Neuronal stem cell (in vitro differentiated cells): ENCODE data around the gene PAQR7.

Source experiments
- DNase-seq: peaks from one replicate; pipeline ENCODE4 v3.0.0-alpha.2; 2013; ENCODE audit warnings: low spot score
- H2AFZ ChIP-seq: one replicate; pipeline ENCODE4 v1.6.1; 2013; ENCODE audit warnings: mild to moderate bottlenecking, low read length, inconsistent platforms
- H2AK5ac ChIP-seq: 2 replicates; pipeline ENCODE4 v1.6.1; 2013; ENCODE audit warnings: low read depth, mild to moderate bottlenecking, inconsistent platforms, low read length, moderate library complexity, mixed read lengths
- H2BK120ac ChIP-seq: 2 replicates; pipeline ENCODE4 v1.6.1; 2013; ENCODE audit warnings: low read depth, mild to moderate bottlenecking, inconsistent platforms, low read length, moderate library complexity, mixed read lengths
- H2BK12ac ChIP-seq: one replicate; pipeline ENCODE4 v1.6.1; 2013; ENCODE audit warnings: low read length, inconsistent platforms
- H2BK15ac ChIP-seq: 2 replicates; pipeline ENCODE4 v1.6.1; 2013; ENCODE audit warnings: mild to moderate bottlenecking, low read length, inconsistent platforms, mixed read lengths
- H2BK5ac ChIP-seq: one replicate; pipeline ENCODE4 v1.6.1; 2013; ENCODE audit warnings: inconsistent platforms, mild to moderate bottlenecking, low read length, moderate library complexity
- H3K14ac ChIP-seq: one replicate; pipeline ENCODE4 v1.6.1; 2013; ENCODE audit warnings: low read length, inconsistent platforms
- H3K18ac ChIP-seq: 2 replicates; pipeline ENCODE4 v1.6.1; 2013; ENCODE audit warnings: low read length, inconsistent platforms
- H3K23ac ChIP-seq: 2 replicates; pipeline ENCODE4 v1.6.1; 2013; ENCODE audit warnings: low read depth, mild to moderate bottlenecking, mixed read lengths, low read length, inconsistent platforms; ENCODE audit not compliant: poor library complexity
- H3K27ac ChIP-seq: replicated peaks from 3 replicates; pipeline ENCODE4 v1.5.1; 2013; ENCODE audit warnings: low read length, inconsistent platforms
- H3K27me3 ChIP-seq, 3 experiments: 2 replicates each; pipeline ENCODE4 v1.6.1; 2013; ENCODE audit warnings: low read length in 3 of 3, mild to moderate bottlenecking in 2 of 3, inconsistent platforms in 1 of 3, low read depth in 1 of 3, mixed read lengths in 1 of 3, moderate library complexity in 1 of 3; ENCODE audit not compliant: control insufficient read depth in 3 of 3, insufficient read depth in 3 of 3
- H3K36me3 ChIP-seq, 2 donors: replicated peaks in 1 of 2; 2 replicates each; pipeline ENCODE4 v1.6.1; 2013; ENCODE audit warnings: low read length in 2 of 2; ENCODE audit not compliant: control insufficient read depth in 2 of 2, insufficient read depth in 2 of 2
- H3K4ac ChIP-seq: 2 replicates; pipeline ENCODE4 v1.6.1; 2013; ENCODE audit warnings: inconsistent platforms, mild to moderate bottlenecking, low read length, moderate library complexity
- H3K4me1 ChIP-seq, 2 donors: 1 replicate in 1 of 2; 2 replicates in 1 of 2; pipeline ENCODE4 v1.6.1; 2013; ENCODE audit warnings: low read length in 2 of 2, low read depth in 1 of 2; ENCODE audit not compliant: control insufficient read depth in 2 of 2, insufficient read depth in 1 of 2
- H3K4me2 ChIP-seq: one replicate; pipeline ENCODE4 v1.6.1; 2013; ENCODE audit warnings: mild to moderate bottlenecking, low read length, inconsistent platforms; ENCODE audit not compliant: insufficient read depth, poor library complexity, severe bottlenecking
- H3K4me3 ChIP-seq, 2 donors: 2 replicates each; pipeline ENCODE4 v1.5.1; 2013; ENCODE audit warnings: low read length in 2 of 2, mild to moderate bottlenecking in 2 of 2, inconsistent platforms in 1 of 2, moderate library complexity in 1 of 2
- H3K79me1 ChIP-seq: one replicate; pipeline ENCODE4 v1.6.1; 2013; ENCODE audit warnings: low read depth, mild to moderate bottlenecking, inconsistent platforms, low read length, moderate library complexity
- H3K9ac ChIP-seq: one replicate; pipeline ENCODE4 v1.6.1; 2013; ENCODE audit warnings: mild to moderate bottlenecking, low read depth, low read length, inconsistent platforms; ENCODE audit not compliant: poor library complexity
- H3K9me3 ChIP-seq, 2 donors: replicated peaks in 1 of 2; 2 replicates each; pipeline versions ENCODE3 to v1.6.1; 2013; ENCODE audit warnings: low read length in 2 of 2, mild to moderate bottlenecking in 2 of 2, inconsistent platforms in 1 of 2, low read depth in 1 of 2, mixed read lengths in 1 of 2, moderate library complexity in 1 of 2; ENCODE audit not compliant: control insufficient read depth in 2 of 2, insufficient read depth in 1 of 2
- H4K8ac ChIP-seq: one replicate; pipeline ENCODE4 v1.6.1; 2013; ENCODE audit warnings: low read depth, mild to moderate bottlenecking, inconsistent platforms, low read length, moderate library complexity
- H4K91ac ChIP-seq: one replicate; pipeline ENCODE4 v1.6.1; 2013; ENCODE audit warnings: low read length, low read depth, mild to moderate bottlenecking, inconsistent platforms; ENCODE audit not compliant: poor library complexity
- WGBS, 2 donors: extraction: QIAGEN DNeasy Blood & Tissue Kit; methylation state at CpG; one replicate each; pipeline ENCODE4 v1.1.7; 2013; ENCODE audit warnings: missing lambda C conversion rate in 2 of 2, mixed read lengths in 1 of 2; ENCODE audit not compliant: insufficient read length in 2 of 2, insufficient replicate concordance in 1 of 2; ENCODE audit errors: extremely low coverage in 2 of 2; 5-methylcytosine and 5-hydroxymethylcytosine counted together

PAQR7 gene

GRCh38 chr1:25897754-25898153, 22.2 kb upstream of the PAQR7 start:
- no CpG with 5 or more reads among the region's 5 CpGs for WGBS, 2 donors
- Histone ChIP-seq H2BK5ac (no peak overlapping the region), H3K79me1 (peaks cover 4% of the 10 kb centered on the region), H3K4ac (no peak overlapping the region), H3K14ac (no peak overlapping the region), H3K36me3 (peaks cover 41 to 92% of the 10 kb centered on the region in 2 donors), H3K18ac (no peak overlapping the region), H3K9ac (no peak overlapping the region), H4K91ac (no peak overlapping the region), H3K4me1 (peaks cover 18 to 25% of the 10 kb centered on the region in 2 donors), H3K4me2 (no peak overlapping the region), H2BK12ac (no peak overlapping the region), H2AK5ac (no peak overlapping the region), H3K27ac (no peak overlapping the region), H2AFZ (no peak overlapping the region), H2BK120ac (no peak overlapping the region), H3K27me3 (no peaks in the 10 kb centered on the region), H2BK15ac (no peak overlapping the region), H3K9me3 (peaks cover 0 to 2% of the 10 kb centered on the region in 2 donors), H3K4me3 (no peak overlapping the region), H3K23ac (no peak overlapping the region), H4K8ac (no peak overlapping the region)
- no peak for DNase-seq

DNA sequence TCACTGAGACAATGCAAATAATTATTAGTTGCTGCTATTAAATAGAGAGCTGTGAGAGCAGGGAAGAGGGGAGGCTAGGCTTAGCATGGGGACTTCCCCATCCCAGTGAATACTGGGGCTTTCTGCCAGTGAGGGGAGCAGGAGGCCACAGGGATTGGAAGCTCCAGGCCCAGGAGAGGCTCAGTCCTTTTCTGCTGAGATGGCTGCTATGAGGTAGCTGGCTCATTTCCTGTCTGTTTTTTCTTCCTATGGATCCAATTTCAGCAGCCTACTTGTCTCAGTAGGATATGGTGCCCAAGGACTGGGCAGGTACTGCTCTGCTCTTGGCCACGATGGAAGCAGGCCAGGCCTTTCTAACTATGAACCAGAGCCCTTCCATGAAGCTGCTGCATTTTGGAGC, 20.8 kb upstream of the PAQR7 start:
- H3K9ac ChIP-seq, result no peak overlapping the region
- no peak overlapping the region for H3K27ac ChIP-seq
- no peak overlapping the region for H3K4ac ChIP-seq
- H3K9me3 ChIP-seq, result no peaks in the 10 kb centered on the region
- peaks cover 33 to 80% of the 10 kb centered on the region in 2 donors for H3K36me3 ChIP-seq
- H3K23ac ChIP-seq, result no peak overlapping the region
- H2BK120ac ChIP-seq, result no peak overlapping the region
- H2AFZ ChIP-seq, result no peak overlapping the region
- H3K4me3 ChIP-seq, result no peak overlapping the region
- peaks cover 3% of the 10 kb centered on the region for H3K79me1 ChIP-seq
- H3K4me2 ChIP-seq, result no peak overlapping the region
- DNase-seq, result no peak
- no peak overlapping the region for H4K8ac ChIP-seq
- no peaks in the 10 kb centered on the region for H3K27me3 ChIP-seq
- H4K91ac ChIP-seq, result no peak overlapping the region
- H2BK5ac ChIP-seq, result no peak overlapping the region
- no peak overlapping the region for H2BK12ac ChIP-seq
- H3K14ac ChIP-seq, result no peak overlapping the region
- peaks cover 17 to 25% of the 10 kb centered on the region in 2 donors for H3K4me1 ChIP-seq
- H2BK15ac ChIP-seq, result no peak overlapping the region
- H2AK5ac ChIP-seq, result no peak overlapping the region
- H3K18ac ChIP-seq, result no peak overlapping the region
- WGBS, 2 donors, result no CpG with 5 or more reads among the region's 1 CpG

- WGBS, 2 donors, result no CpG with 5 or more reads among the region's 12 CpGs
- Histone ChIP-seq H4K91ac (no peak overlapping the region), H2AK5ac (no peak overlapping the region), H3K9ac (no peak overlapping the region), H3K23ac (no peak overlapping the region), H4K8ac (no peak overlapping the region), H2BK5ac (no peak overlapping the region), H3K18ac (no peak overlapping the region), H2BK15ac (no peak overlapping the region), H3K27me3 (no peaks in the 10 kb centered on the region), H3K4me3 (no peak overlapping the region), H2AFZ (no peak overlapping the region), H3K14ac (no peak overlapping the region), H2BK12ac (no peak overlapping the region), H3K4me2 (no peak overlapping the region), H3K9me3 (no peaks in the 10 kb centered on the region), H3K79me1 (peaks cover 3% of the 10 kb centered on the region), H2BK120ac (no peak overlapping the region), H3K4me1 (peaks cover 18 to 25% of the 10 kb centered on the region in 2 donors), H3K4ac (no peak overlapping the region), H3K36me3 (peaks cover 31 to 76% of the 10 kb centered on the region in 2 donors), H3K27ac (no peak overlapping the region)
- peak; percentile 89 for DNase-seq
Measured at GRCh38 chr1:25895365-25895990, 20.0 kb upstream of the PAQR7 start.

DNA sequence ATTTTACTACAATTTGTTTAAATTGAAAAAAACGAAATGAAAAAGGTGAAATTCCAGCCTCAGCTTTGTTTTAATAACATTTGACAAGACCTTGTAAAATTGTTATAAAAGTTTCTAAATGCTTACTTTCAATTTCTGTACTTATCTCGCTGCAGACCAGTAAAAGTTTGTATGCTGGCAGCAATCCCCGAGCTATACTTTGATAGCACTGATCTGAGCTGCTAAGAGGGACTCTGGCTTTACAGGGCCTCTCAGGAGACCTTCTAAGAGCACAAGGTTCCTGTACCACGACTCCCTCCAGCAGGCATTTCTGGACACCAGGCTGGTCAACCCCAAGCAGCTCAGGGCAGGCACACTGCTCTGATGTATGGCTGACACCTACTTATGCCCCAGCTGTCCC, 17.6 kb upstream of the PAQR7 start:
- Histone ChIP-seq H4K91ac (no peak overlapping the region), H2BK120ac (no peak overlapping the region), H2AFZ (no peak overlapping the region), H3K9me3 (no peaks in the 10 kb centered on the region), H3K27ac (no peak overlapping the region), H3K36me3 (peaks cover 12 to 76% of the 10 kb centered on the region in 2 donors), H3K14ac (no peak overlapping the region), H3K4ac (no peak overlapping the region), H3K79me1 (peaks cover 5% of the 10 kb centered on the region), H3K9ac (no peak overlapping the region), H3K18ac (no peak overlapping the region), H3K4me1 (peaks cover 15 to 17% of the 10 kb centered on the region in 2 donors), H2BK5ac (no peak overlapping the region), H2BK12ac (no peak overlapping the region), H3K4me2 (no peak overlapping the region), H2BK15ac (no peak overlapping the region), H4K8ac (no peak overlapping the region), H3K4me3 (no peak overlapping the region), H2AK5ac (no peak overlapping the region), H3K23ac (no peak overlapping the region), H3K27me3 (no peaks in the 10 kb centered on the region)
- WGBS, 2 donors, result no CpG with 5 or more reads among the region's 4 CpGs
- DNase-seq, result no peak
